HCT116 (cell line): ENCODE measurements around the gene PRKCZ.

Source experiments
- CEBPB ChIP-seq: IDR thresholded peaks from 2 replicates; pipeline ENCODE4 v1.6.1; 2012; ENCODE audit warnings: low read depth
- EZH2 ChIP-seq: fragments of 200-600 bp; sonication (generic); IDR thresholded peaks from 2 replicates; pipeline ENCODE4 v1.6.1; 2017; ENCODE audit warnings: antibody characterized with exemption, mixed run types
- EZH2phosphoT487 ChIP-seq: fragments of 200-600 bp; IDR thresholded peaks from 2 replicates; pipeline ENCODE4 v1.6.1; 2018; ENCODE audit warnings: antibody characterized with exemption, borderline replicate concordance
- JUND ChIP-seq: IDR thresholded peaks from 2 replicates; pipeline ENCODE4 v1.6.1; 2012
- POLR2A ChIP-seq: IDR thresholded peaks from 2 replicates; pipeline ENCODE4 v1.7.0; 2011; ENCODE audit warnings: borderline replicate concordance; ENCODE audit not compliant: insufficient read depth, insufficient read length; ENCODE audit errors: extremely low read depth
- POLR2AphosphoS5 ChIP-seq: IDR thresholded peaks from 2 replicates; pipeline ENCODE4 v1.6.1; 2011; ENCODE audit warnings: mild to moderate bottlenecking, low read depth, low read length, moderate library complexity
- RAD21 ChIP-seq: IDR thresholded peaks from 2 replicates; pipeline ENCODE4 v1.6.1; 2012; ENCODE audit warnings: low read depth, mild to moderate bottlenecking
- REST ChIP-seq: IDR thresholded peaks from 2 replicates; pipeline ENCODE4 v1.6.1; 2012; ENCODE audit warnings: low read depth
- YY1 ChIP-seq: IDR thresholded peaks from 2 replicates; pipeline ENCODE4 v1.6.1; 2011; ENCODE audit warnings: low read length, low read depth, moderate library complexity, mild to moderate bottlenecking; ENCODE audit not compliant: insufficient replicate concordance; ENCODE audit errors: extremely low read depth
- ZFX ChIP-seq: fragments of 450-650 bp; IDR thresholded peaks from 2 replicates; pipeline ENCODE4 v1.6.1; 2017
- TF ChIP-seq, protein P1 (sequence below), 3 experiments: fragments of 200-600 bp in 1 of 3; sonication (generic) in 1 of 3; IDR thresholded peaks in 2 of 3; conservative IDR thresholded peaks in 1 of 3; 2 replicates each; pipeline ENCODE4 v1.5.1; 2012 to 2017; ENCODE audit warnings: low read depth in 2 of 3, low read length in 2 of 3, antibody characterized with exemption in 1 of 3, borderline replicate concordance in 1 of 3, control low read depth in 1 of 3, mild to moderate bottlenecking in 1 of 3, mixed read lengths in 1 of 3, mixed run types in 1 of 3, moderate library complexity in 1 of 3; ENCODE audit not compliant: insufficient read depth in 1 of 3
- TF ChIP-seq, protein P2 (sequence below): IDR thresholded peaks from 2 replicates; pipeline ENCODE4 v1.6.1; 2012

DNA sequence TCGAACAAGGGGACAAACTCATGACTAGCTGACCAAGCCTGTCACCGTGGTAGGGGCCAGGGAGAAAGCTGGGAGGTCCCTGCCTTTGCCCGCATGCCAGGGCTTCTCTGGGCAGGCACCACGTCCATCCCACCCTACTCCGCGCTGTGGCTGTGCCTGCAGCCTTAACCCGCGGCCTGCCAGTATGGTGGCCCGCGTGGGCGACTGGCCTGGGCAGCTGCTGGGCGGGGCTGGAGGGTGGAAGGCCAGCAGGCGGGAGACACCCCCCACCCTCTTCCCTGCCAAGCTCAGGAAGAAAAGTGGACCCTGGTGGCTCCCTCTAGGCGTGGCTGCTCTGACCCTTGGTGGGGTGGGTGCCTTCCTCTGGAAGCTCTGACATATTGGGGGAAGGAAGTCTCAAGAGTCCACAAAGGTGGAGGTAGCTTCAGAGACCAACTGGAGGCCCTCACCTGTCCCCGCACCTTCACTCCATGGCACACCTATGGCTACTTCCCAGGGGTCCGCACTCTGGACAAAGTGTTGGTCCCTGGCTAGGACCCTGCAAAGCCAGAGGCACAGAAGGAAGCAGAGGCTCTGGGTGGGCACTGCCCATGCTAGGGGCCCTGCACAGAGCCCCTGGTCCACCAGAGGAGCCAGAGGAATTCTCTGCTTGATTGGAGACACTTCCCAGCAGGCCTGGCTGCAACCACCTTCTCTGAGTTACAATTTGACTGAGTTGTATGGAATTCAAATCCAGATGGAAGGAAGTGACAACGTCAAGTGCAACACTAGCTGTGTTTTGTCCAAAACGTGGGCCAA is 174.6 kb downstream of the PRKCZ start:
- TF ChIP-seq RAD21 (no peak), EZH2 (no peak), EZH2phosphoT487 (no peak), REST (no peak), ZFX (no peak), JUND (no peak), POLR2A (no peak), CEBPB (no peak), POLR2AphosphoS5 (no peak), YY1 (no peak)
- TF ChIP-seq, protein P1, sequence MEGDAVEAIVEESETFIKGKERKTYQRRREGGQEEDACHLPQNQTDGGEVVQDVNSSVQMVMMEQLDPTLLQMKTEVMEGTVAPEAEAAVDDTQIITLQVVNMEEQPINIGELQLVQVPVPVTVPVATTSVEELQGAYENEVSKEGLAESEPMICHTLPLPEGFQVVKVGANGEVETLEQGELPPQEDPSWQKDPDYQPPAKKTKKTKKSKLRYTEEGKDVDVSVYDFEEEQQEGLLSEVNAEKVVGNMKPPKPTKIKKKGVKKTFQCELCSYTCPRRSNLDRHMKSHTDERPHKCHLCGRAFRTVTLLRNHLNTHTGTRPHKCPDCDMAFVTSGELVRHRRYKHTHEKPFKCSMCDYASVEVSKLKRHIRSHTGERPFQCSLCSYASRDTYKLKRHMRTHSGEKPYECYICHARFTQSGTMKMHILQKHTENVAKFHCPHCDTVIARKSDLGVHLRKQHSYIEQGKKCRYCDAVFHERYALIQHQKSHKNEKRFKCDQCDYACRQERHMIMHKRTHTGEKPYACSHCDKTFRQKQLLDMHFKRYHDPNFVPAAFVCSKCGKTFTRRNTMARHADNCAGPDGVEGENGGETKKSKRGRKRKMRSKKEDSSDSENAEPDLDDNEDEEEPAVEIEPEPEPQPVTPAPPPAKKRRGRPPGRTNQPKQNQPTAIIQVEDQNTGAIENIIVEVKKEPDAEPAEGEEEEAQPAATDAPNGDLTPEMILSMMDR (IDR thresholded peaks at IDR 0.05 in 2 of 3, conservative IDR thresholded peaks at IDR 0.05 in 1 of 3; ENCODE audit: borderline replicate concordance in 1 of 3, insufficient read depth in 1 of 3, low read depth in 2 of 3, low read length in 2 of 3): no peak
- TF ChIP-seq, protein P2, sequence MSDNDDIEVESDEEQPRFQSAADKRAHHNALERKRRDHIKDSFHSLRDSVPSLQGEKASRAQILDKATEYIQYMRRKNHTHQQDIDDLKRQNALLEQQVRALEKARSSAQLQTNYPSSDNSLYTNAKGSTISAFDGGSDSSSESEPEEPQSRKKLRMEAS: no peak
